ENCODE measurements around the gene PARP16. TPM values are rescaled to one million over a fixed set of nuclear protein-coding genes. Genes with fewer than 3 reads are reported as not detected.

The PARP16 gene
- total RNA-seq, 1 donor from 2014 or later, result 12.8 TPM

GRCh38 chr15:65226221-65226620, 60.5 kb downstream of the PARP16 start:
- Histone ChIP-seq H3K27me3 (no peaks in the 10 kb centered on the region), H3K4me3 (no peak overlapping the region), H3K4me1 (no peaks in the 10 kb centered on the region), H3K36me3 (no peaks in the 10 kb centered on the region), H3K9me3 (no peaks in the 10 kb centered on the region), H3K27ac (no peak overlapping the region)
- no peak for DNase-seq (ENCODE audit: extremely low spot score in 2 of 2)
- TF ChIP-seq CTCF (IDR thresholded peaks at IDR 0.05) (no peak), POLR2A (IDR thresholded peaks at IDR 0.05) (no peak), POLR2AphosphoS5 (IDR thresholded peaks at IDR 0.05; ENCODE audit: insufficient read depth in 1 of 2, low read depth in 1 of 2) (no peak)
- intact Hi-C loops (cut with DNase I), result no loop called here

GRCh38 chr15:65223996-65224395, 62.7 kb downstream of the PARP16 start:
- TF ChIP-seq POLR2A (IDR thresholded peaks at IDR 0.05), result no peak
- TF ChIP-seq POLR2AphosphoS5 (IDR thresholded peaks at IDR 0.05; ENCODE audit: insufficient read depth in 1 of 2, low read depth in 1 of 2), result no peak
- no peak for TF ChIP-seq CTCF (IDR thresholded peaks at IDR 0.05)
- no peak for DNase-seq (ENCODE audit: extremely low spot score in 2 of 2)
- intact Hi-C loops (cut with DNase I), result no loop called here

GRCh38 chr15:65222891-65223290, 63.8 kb downstream of the PARP16 start:
- no peak overlapping the region for H3K27ac ChIP-seq
- no peaks in the 10 kb centered on the region for H3K36me3 ChIP-seq
- H3K27me3 ChIP-seq, result no peaks in the 10 kb centered on the region
- no peak overlapping the region for H3K4me3 ChIP-seq
- intact Hi-C loops (cut with DNase I), result no loop called here
- no peak for TF ChIP-seq POLR2AphosphoS5 (IDR thresholded peaks at IDR 0.05; ENCODE audit: insufficient read depth in 1 of 2, low read depth in 1 of 2)
- no peak for TF ChIP-seq POLR2A (IDR thresholded peaks at IDR 0.05)
- TF ChIP-seq CTCF (IDR thresholded peaks at IDR 0.05), result no peak
- H3K9me3 ChIP-seq, result no peaks in the 10 kb centered on the region
- DNase-seq (ENCODE audit: extremely low spot score in 2 of 2), result no peak
- no peaks in the 10 kb centered on the region for H3K4me1 ChIP-seq

More at GRCh38 chr15:65223996-65224395, 62.7 kb downstream of the PARP16 start:
- H3K4me3 ChIP-seq, result no peak overlapping the region
- no peak overlapping the region for H3K27ac ChIP-seq
- no peaks in the 10 kb centered on the region for H3K4me1 ChIP-seq
- no peaks in the 10 kb centered on the region for H3K9me3 ChIP-seq
- H3K36me3 ChIP-seq, result no peaks in the 10 kb centered on the region
- H3K27me3 ChIP-seq, result no peaks in the 10 kb centered on the region

GRCh38 chr15:65221697-65222096, 65.0 kb downstream of the PARP16 start:
- H3K27ac ChIP-seq, result no peak overlapping the region
- intact Hi-C loops (cut with DNase I), result no loop called here

More at GRCh38 chr15:65221697-65222096, 65.0 kb downstream of the PARP16 start:
- no peaks in the 10 kb centered on the region for H3K4me1 ChIP-seq
- H3K9me3 ChIP-seq, result no peaks in the 10 kb centered on the region
- no peak for DNase-seq (ENCODE audit: extremely low spot score in 2 of 2)
- TF ChIP-seq POLR2AphosphoS5 (IDR thresholded peaks at IDR 0.05; ENCODE audit: insufficient read depth in 1 of 2, low read depth in 1 of 2), result no peak
- no peak for TF ChIP-seq POLR2A (IDR thresholded peaks at IDR 0.05)
- TF ChIP-seq CTCF (IDR thresholded peaks at IDR 0.05), result no peak
- no peaks in the 10 kb centered on the region for H3K36me3 ChIP-seq
- H3K27me3 ChIP-seq, result no peaks in the 10 kb centered on the region
- H3K4me3 ChIP-seq, result no peak overlapping the region

Measured in vagina (tissue), 2 donors.